ENCODE results near the gene VAC14. TPM values are rescaled to one million over a fixed set of nuclear protein-coding genes. Genes with fewer than 3 reads are reported as not detected.

VAC14 gene
- total RNA-seq, 1 donor from 2014 or later: 18.4 TPM

GRCh38 chr16:70788668-70789594 is 12.0 kb downstream of the VAC14 start:
- TF ChIP-seq, protein P1, sequence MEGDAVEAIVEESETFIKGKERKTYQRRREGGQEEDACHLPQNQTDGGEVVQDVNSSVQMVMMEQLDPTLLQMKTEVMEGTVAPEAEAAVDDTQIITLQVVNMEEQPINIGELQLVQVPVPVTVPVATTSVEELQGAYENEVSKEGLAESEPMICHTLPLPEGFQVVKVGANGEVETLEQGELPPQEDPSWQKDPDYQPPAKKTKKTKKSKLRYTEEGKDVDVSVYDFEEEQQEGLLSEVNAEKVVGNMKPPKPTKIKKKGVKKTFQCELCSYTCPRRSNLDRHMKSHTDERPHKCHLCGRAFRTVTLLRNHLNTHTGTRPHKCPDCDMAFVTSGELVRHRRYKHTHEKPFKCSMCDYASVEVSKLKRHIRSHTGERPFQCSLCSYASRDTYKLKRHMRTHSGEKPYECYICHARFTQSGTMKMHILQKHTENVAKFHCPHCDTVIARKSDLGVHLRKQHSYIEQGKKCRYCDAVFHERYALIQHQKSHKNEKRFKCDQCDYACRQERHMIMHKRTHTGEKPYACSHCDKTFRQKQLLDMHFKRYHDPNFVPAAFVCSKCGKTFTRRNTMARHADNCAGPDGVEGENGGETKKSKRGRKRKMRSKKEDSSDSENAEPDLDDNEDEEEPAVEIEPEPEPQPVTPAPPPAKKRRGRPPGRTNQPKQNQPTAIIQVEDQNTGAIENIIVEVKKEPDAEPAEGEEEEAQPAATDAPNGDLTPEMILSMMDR (IDR thresholded peaks at IDR 0.05; ENCODE audit: insufficient read depth, low read length, severe bottlenecking): no peak
- H3K27me3 ChIP-seq (ENCODE audit: control insufficient read depth, insufficient read depth, low read length): no peaks in the 10 kb centered on the region
- no peak overlapping the region for H3K4me3 ChIP-seq (ENCODE audit: low read depth, low read length)
- no peak for DNase-seq (ENCODE audit: low read depth)
- peaks cover 16% of the 10 kb centered on the region for H3K36me3 ChIP-seq (ENCODE audit: control insufficient read depth, insufficient read depth, low read length)
- FAIRE-seq: peak; percentile 32

- peaks cover 27% of the 10 kb centered on the region for H3K36me3 ChIP-seq (ENCODE audit: control insufficient read depth, insufficient read depth, low read length)
- FAIRE-seq (no peak), DNase-seq (ENCODE audit: low read depth) (no peak)
- TF ChIP-seq, protein P1 (IDR thresholded peaks at IDR 0.05; ENCODE audit: insufficient read depth, low read length, severe bottlenecking): no peak
- H3K27me3 ChIP-seq (ENCODE audit: control insufficient read depth, insufficient read depth, low read length): no peaks in the 10 kb centered on the region
- H3K4me3 ChIP-seq (ENCODE audit: low read depth, low read length): no peak overlapping the region
Measured at GRCh38 chr16:70786020-70786755, 14.8 kb downstream of the VAC14 start.

DNA sequence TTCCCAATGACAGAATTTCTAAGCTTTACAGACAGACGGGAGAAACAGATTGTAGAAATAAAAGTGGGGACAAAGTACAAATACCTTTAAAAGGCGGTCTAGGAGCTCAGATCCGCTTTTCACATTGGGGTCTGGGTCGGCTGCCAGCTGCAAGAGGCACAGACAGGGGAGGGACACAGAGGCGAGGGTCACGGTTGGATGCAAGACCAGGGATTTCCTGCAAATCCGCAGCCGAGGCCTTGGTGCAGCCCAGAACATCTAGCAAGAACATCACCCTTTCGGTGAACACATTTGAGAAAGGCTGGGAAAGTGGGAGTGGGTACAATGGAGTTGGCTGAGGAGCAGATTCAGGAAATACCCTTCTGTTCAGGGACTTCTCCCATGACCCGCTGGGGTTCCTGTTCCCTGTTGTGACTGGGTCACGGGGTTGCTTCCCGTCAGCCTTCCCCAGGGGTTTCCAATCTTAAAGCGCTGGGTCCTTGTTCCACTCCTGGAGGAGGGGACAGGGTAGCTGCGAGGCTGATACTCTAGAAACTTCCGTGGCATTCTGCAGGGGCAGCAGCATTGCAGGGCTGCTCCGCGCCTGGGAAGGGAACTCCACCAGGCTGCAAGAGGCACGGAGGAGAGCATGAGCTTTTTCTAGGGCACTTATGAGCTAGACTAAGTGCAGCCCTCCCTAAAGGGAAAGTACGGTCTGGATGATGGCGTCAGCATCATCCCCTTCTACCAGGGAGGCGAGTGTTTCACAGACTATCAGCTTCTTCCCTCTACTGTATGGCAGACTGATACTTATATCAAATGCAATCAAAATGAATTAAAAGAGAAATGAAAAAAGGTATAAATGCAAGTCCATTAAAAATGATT is 16.0 kb downstream of the VAC14 start:
- TF ChIP-seq, protein P1 (IDR thresholded peaks at IDR 0.05; ENCODE audit: insufficient read depth, low read length, severe bottlenecking): no peak
- Histone ChIP-seq H3K36me3 (ENCODE audit: control insufficient read depth, insufficient read depth, low read length) (peaks cover 33% of the 10 kb centered on the region), H3K27me3 (ENCODE audit: control insufficient read depth, insufficient read depth, low read length) (no peaks in the 10 kb centered on the region), H3K4me3 (ENCODE audit: low read depth, low read length) (no peak overlapping the region)
- FAIRE-seq (no peak), DNase-seq (ENCODE audit: low read depth) (no peak)

GRCh38 chr16:70782237-70782636 is 18.7 kb downstream of the VAC14 start:
- TF ChIP-seq, protein P1 (IDR thresholded peaks at IDR 0.05; ENCODE audit: insufficient read depth, low read length, severe bottlenecking): no peak
- FAIRE-seq (no peak), DNase-seq (ENCODE audit: low read depth) (peak; percentile 62)
- H3K27me3 ChIP-seq (ENCODE audit: control insufficient read depth, insufficient read depth, low read length): no peaks in the 10 kb centered on the region
- H3K4me3 ChIP-seq (ENCODE audit: low read depth, low read length): no peak overlapping the region
- peaks cover 39% of the 10 kb centered on the region for H3K36me3 ChIP-seq (ENCODE audit: control insufficient read depth, insufficient read depth, low read length)

DNA sequence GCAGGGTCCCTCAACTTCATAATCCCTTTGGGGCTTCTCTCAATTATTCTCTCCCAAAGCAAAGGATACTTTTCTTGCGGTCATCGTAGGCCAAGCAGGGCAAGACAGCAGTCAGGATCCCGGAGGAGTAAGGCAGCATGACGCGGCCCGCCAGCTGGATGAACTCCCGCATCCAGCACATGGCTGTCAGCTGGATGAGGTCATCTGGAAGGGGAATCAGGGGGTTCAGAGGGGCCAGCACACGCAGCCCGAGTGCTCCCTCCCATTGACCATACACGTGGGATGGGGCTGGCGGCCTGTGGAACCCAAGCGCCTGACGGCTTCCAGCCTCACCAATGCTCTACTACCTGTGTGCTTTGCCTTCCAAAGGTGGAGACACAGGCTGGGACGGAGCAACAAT is 19.2 kb downstream of the VAC14 start:
- DNase-seq (ENCODE audit: low read depth) (no peak), FAIRE-seq (no peak)
- H3K27me3 ChIP-seq (ENCODE audit: control insufficient read depth, insufficient read depth, low read length): no peaks in the 10 kb centered on the region
- TF ChIP-seq, protein P1 (IDR thresholded peaks at IDR 0.05; ENCODE audit: insufficient read depth, low read length, severe bottlenecking): no peak
- H3K4me3 ChIP-seq (ENCODE audit: low read depth, low read length): no peak overlapping the region
- H3K36me3 ChIP-seq (ENCODE audit: control insufficient read depth, insufficient read depth, low read length): peaks cover 38% of the 10 kb centered on the region
